NCI-H82 treated with DMSO at 0.1 percent for 48 hours (cell line): ENCODE measurements around the gene GMPR2.
"Not testable (repeated sequence)": the region's sequence is repeated elsewhere in the genome, so short reads cannot be mapped to it uniquely, and the experiment has no call there.

Experiments
- DNase-seq: peaks from one replicate; lab custom pipeline; 2025; ENCODE audit not compliant: unreplicated experiment; lab: John Stamatoyannopoulos, UW

Gene GMPR2

DNA sequence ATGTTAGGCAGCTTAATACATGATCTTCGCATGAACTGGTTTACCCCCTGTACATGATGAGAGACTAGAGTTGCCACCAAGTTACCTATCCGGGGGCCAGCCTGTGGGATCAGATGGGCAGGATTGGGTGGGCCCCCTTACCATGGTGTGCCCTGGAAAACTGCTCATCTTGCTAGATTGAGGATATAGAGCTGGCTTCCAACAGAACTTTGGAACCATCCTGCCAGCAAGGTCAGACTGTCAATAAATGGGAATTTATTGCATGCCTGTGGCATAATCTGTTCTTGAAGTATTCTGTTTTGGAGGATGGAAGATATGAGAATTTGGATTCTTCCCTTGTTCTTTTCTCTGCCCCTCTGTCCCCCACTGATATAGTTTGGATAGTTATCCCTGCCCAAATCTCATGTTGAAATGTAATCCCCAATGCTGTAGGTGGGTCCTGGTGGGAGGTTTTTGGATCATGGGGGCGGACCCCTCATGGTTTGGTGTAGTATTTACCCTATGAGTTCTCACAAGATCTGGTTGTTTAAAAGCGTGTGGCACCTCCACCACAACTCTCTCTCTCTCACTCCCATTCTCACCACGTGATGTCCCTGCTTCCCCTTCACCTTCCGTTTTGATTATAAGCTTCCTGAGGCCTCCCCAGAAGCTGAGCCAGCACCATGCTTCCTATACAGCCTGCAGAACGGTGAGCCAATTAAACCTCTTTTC is 33.8 kb upstream of the GMPR2 start:
- no peak for DNase-seq

DNA sequence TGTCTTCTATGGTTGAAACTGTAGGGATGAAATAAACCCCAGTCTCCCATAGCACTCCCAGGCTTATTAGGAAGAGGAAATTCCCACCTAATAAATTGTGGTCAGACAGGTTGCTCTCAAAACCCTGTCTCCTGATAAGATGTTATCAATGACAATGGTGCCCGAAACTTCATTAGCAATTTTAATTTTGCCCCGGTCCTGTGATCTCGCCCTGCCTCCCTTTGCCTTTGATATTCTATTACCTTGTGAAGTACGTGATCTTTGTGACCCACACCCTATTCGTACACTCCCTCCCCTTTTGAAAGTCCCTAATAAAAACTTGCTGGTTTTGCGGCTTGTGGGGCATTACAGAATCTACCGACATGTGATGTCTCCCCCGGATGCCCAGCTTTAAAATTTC is 30.2 kb upstream of the GMPR2 start:
- DNase-seq, result not testable (repeated sequence)

GRCh38 chr14:24203249-24203886 is 29.4 kb upstream of the GMPR2 start:
- DNase-seq, result not testable (repeated sequence)

DNA sequence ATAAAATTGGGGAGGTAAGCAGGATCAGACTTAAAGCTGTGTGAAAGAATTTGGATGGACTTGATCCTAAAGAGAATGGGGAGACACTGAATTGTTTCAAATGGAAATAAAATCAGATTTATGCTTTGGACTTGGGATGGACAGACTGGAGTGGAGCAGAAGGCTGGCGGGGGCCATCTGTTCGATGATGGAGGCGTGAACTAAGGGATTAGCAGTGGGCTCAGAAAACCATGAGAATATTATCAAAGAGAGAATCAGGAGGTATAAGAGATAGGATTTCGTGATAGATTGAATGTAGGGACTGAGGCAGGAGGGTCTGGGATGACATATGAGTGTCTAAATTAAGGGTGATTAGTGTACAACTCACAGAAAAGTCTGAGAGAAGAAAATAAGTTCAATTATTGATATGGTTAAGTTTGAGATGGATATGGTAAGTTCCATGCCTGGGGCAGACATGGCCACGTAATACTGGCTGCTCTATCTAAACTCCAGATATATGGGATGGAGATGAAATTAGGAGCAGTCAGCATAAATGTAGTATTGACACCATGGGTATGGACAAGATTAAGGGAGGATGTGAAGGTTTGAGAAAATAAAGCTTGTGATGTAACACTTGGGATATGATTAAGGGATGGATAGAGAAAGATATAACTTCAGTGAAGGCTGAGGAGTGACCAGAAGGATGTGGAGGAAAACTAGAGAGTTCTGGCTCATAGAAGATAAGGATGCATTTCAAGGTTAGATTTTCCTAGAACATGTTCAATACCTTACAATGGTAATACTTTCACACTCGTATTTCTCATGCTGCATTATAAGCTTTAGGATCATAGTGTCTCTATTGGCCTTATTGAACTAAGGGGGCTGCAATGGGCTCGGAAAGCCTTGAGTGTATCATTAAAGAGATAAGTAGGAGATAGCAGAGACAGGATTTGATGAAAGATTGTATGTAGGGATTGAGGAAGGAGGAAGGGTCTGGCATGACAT is 28.3 kb upstream of the GMPR2 start:
- peak; percentile 29 for DNase-seq

- DNase-seq, result no peak
Measured at GRCh38 chr14:24206260-24207103, 26.2 kb upstream of the GMPR2 start.

DNA sequence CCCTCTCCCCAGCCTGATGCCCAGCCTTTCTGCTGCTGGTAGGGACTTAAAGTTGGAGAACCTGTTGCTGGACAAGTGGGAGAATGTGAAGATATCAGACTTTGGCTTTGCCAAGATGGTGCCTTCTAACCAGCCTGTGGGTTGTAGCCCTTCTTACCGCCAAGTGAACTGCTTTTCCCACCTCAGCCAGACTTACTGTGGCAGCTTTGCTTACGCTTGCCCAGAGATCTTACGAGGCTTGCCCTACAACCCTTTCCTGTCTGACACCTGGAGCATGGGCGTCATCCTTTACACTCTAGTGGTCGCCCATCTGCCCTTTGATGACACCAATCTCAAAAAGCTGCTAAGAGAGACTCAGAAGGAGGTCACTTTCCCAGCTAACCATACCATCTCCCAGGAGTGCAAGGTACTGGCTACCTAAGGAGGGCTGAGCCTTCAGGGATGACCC is 25.6 kb upstream of the GMPR2 start:
- no peak for DNase-seq

GRCh38 chr14:24207625-24208024 is 25.1 kb upstream of the GMPR2 start:
- DNase-seq, result no peak

GRCh38 chr14:24211311-24211710 is 21.4 kb upstream of the GMPR2 start:
- DNase-seq, result no peak

GRCh38 chr14:24212924-24213865 is 19.5 kb upstream of the GMPR2 start, which contains the start of gene CHMP4A:
CHMP4A (minus strand) TSS chr14:24213488; CDS start chr14:24213439, 49 bp downstream.
- DNase-seq, result peak; percentile 79

GRCh38 chr14:24213866-24214662 is 18.7 kb upstream of the GMPR2 start:
- DNase-seq, result no peak

DNA sequence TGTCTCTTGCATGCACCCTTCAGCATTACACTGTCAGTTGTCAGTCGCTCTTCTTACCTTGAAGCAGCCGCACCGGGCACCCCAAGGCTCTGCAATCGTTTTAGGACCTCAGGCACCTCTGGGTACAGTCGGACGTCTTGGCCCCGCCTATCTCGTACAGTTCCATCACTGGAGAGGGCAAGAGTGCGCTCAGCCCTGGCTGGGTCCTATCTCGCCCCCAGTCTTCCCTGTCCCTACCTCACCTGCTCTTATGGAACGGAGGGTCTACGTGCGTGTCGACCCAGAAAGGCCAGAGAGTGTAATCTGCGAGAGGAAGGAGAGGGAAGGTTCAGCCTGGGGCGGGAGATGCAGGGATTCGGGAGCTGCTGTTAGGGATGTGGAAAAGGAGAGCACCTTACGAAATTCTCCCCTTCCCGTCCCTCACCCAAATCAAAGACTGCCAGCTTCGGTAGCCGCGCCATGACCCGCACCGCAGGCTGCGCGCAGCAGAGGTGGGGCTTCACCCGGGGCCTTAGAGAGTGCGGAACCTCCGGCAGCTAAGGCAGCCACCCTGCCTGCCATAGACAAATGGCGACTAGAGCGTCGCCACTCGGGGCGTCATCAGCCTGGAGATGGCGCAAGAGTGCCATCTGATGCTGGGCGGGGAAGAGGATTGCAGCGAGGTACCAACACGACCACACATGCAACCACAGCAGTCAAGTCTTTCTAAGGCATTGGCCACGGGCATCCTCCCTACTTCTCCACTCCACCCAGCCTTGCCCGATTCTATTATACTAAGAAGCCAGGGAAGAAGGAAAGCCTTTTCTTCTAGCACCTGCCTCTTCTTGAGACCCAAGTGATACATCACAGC is 17.0 kb upstream of the GMPR2 start, which contains the start of gene MDP1:
TSS of gene MDP1 (minus strand) at position 572 of the 850 bp plus-strand sequence. CDS start at position 461, 111 bp downstream.
- peak; percentile 48 for DNase-seq

DNA sequence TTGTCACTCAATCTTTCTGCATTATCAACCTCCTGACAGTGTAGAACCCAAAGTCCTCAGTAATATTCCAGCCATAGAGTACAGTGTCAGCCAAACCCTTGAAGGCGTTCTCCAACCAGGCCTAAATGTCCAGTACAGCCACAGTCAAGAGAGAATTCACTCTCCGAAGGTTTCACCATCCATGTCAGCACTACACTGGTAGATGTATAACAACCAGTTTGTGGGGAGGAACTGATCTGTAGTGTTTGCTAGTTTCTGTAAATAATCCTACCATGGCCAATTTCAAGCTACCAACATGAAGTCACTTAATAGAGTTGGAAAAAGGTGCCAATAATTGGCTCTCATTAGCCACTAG is 16.4 kb upstream of the GMPR2 start:
- no peak for DNase-seq

- not testable (repeated sequence) for DNase-seq
Measured at GRCh38 chr14:24216876-24217275, 15.9 kb upstream of the GMPR2 start.

DNA sequence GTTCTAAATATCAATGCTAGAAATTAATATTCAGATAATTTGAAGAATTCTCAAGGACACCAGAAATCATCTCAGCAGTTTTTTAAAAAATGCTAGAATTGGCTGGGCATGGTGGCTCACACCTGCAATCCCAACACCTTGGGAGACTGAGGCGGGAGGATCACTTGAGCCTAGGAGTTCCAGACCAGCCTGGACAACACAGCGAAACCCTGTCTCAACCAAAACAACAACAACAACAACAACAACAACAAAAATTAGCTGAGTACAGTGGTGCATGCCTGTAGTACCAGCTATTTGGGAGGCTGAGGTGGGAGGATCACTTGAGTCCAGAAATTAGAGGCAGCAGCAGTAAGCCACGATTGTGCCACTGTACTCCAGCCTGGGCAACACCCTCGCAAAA is 13.6 kb upstream of the GMPR2 start:
- DNase-seq, result no peak

DNA sequence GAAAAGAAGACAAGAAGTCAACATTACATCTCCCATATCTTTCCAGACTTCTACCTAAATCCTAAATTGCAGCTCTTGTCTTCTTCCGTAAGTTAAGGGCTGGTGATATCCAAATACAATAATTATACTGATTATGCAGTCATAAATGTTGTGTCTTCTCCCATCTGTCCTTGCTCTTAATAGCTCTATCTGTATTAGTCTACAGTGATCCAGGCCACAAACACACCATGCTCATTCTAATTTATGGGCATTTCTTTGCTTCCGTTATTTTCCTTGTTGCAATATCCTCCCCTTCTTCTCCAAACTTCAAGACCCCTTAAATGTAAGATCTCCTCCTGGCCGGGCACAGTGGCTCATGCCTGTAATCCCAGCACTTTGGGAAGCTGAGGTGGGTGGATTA is 13.2 kb upstream of the GMPR2 start:
- DNase-seq, result no peak

DNA sequence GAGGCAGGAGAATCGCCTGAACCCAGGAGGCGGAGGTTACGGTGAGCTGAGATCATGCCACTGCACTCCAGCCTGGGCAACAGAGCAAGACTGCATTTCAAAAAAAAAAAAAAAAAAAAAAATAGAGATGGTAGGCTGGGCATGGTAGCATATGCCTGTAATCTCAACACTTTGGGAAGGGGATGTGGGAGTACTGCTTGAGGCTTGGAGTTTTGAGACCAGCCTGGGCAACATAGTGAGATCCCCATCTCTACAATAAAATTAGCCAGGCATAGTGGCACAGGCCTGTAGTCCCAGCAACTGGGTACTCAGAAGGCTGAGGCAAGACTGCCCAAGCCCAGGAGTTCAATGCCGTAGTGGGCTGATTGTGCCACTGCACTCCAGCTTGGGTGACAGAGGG is 9.7 kb upstream of the GMPR2 start:
- not testable (repeated sequence) for DNase-seq

GRCh38 chr14:24224618-24225071 is 8.1 kb upstream of the GMPR2 start:
- DNase-seq, result no peak
